SU-DHL-6 (cell line): ENCODE data around the gene SEPTIN12.

Experiments
- H2AFZ ChIP-seq: fragments of 200-600 bp; sonication (generic); 2 replicates; pipeline ENCODE4 v1.6.1; 2014; ENCODE audit warnings: low read depth, mild to moderate bottlenecking, moderate library complexity, mixed read lengths, antibody characterized with exemption, low read length; ENCODE audit not compliant: severe bottlenecking
- H3F3A ChIP-seq: fragments of 200-600 bp; shearing (Covaris generic); 2 replicates; pipeline ENCODE4 v1.6.0; 2016; ENCODE audit warnings: antibody characterized with exemption, mild to moderate bottlenecking; ENCODE audit not compliant: insufficient read depth
- H3K27ac ChIP-seq: fragments of 200-600 bp; sonication (generic); 2 replicates; pipeline ENCODE4 v1.5.1; 2016; ENCODE audit warnings: low read depth, mild to moderate bottlenecking, low read length, moderate library complexity, mixed read lengths
- H3K27me3 ChIP-seq: fragments of 200-600 bp; sonication (generic), shearing (Covaris generic); 2 replicates; pipeline ENCODE4 v1.6.0; 2014; ENCODE audit warnings: mild to moderate bottlenecking, low read length
- H3K36me3 ChIP-seq: fragments of 200-600 bp; sonication (generic); 2 replicates; pipeline ENCODE4 v1.6.1; 2014; ENCODE audit warnings: mild to moderate bottlenecking, low read length, mixed read lengths
- H3K4me2 ChIP-seq: fragments of 300-600, 200-600 bp; shearing (Covaris generic), sonication (generic); 2 replicates; pipeline ENCODE4 v1.6.0; 2014; ENCODE audit warnings: low read length, low read depth, mild to moderate bottlenecking; ENCODE audit not compliant: poor library complexity, severe bottlenecking
- H3K4me3 ChIP-seq: fragments of 200-600 bp; sonication (generic); 2 replicates; pipeline ENCODE4 v1.5.1; 2014; ENCODE audit warnings: antibody characterized with exemption, low read length, mild to moderate bottlenecking, mixed read lengths; ENCODE audit not compliant: insufficient read depth, poor library complexity, severe bottlenecking
- H3K79me2 ChIP-seq: fragments of 200-600 bp; sonication (generic); 2 replicates; pipeline ENCODE4 v1.6.1; 2014; ENCODE audit warnings: mild to moderate bottlenecking, low read length, moderate library complexity; ENCODE audit not compliant: insufficient read depth
- H3K9ac ChIP-seq: fragments of 200-600 bp; sonication (generic); 2 replicates; pipeline ENCODE4 v1.7.0; 2014; ENCODE audit warnings: mild to moderate bottlenecking, low read length
- H3K9me2 ChIP-seq: fragments of 200-600 bp; sonication (generic); replicated peaks from 2 replicates; pipeline ENCODE4 v1.6.1; 2014; ENCODE audit warnings: low read length; ENCODE audit not compliant: insufficient read depth
- H3K9me3 ChIP-seq: fragments of 200-600 bp; sonication (generic); 2 replicates; pipeline ENCODE4 v1.6.1; 2014; ENCODE audit warnings: low read length, mixed read lengths; ENCODE audit not compliant: insufficient read depth
- H4K20me1 ChIP-seq: fragments of 200-600 bp; sonication (generic); 2 replicates; pipeline ENCODE4 v1.6.1; 2014; ENCODE audit warnings: low read depth, mild to moderate bottlenecking, antibody characterized with exemption, low read length, moderate library complexity, mixed read lengths
- CTCF ChIP-seq: fragments of 200-600 bp; sonication (generic); IDR thresholded peaks from one replicate; pipeline ENCODE4 v1.5.1; 2017; ENCODE audit warnings: antibody characterized with exemption, mild to moderate bottlenecking, low read length, moderate library complexity; ENCODE audit not compliant: insufficient read depth, poor library complexity, severe bottlenecking
- EZH2phosphoT487 ChIP-seq: fragments of 200-600 bp; sonication (generic), shearing (Covaris generic); conservative IDR thresholded peaks from 2 replicates; pipeline ENCODE4 v1.6.1; 2018; ENCODE audit warnings: mild to moderate bottlenecking, antibody characterized with exemption, low read length, moderate library complexity, mixed read lengths

The SEPTIN12 gene

GRCh38 chr16:4799171-4799855, 11.2 kb upstream of the SEPTIN12 start:
- H3K9ac ChIP-seq: no peak overlapping the region
- no peak overlapping the region for H2AFZ ChIP-seq
- H3K27ac ChIP-seq: no peak overlapping the region
- TF ChIP-seq EZH2phosphoT487 (no peak), CTCF (no peak)
- H3K9me3 ChIP-seq: no peaks in the 10 kb centered on the region
- H3K9me2 ChIP-seq: no peaks in the 10 kb centered on the region
- H3K27me3 ChIP-seq: no peaks in the 10 kb centered on the region
- peaks cover 8% of the 10 kb centered on the region for H3F3A ChIP-seq
- no peaks in the 10 kb centered on the region for H3K79me2 ChIP-seq
- H3K4me3 ChIP-seq: no peak overlapping the region
- H3K4me2 ChIP-seq: no peak overlapping the region
- H4K20me1 ChIP-seq: no peaks in the 10 kb centered on the region
- H3K36me3 ChIP-seq: no peaks in the 10 kb centered on the region

- H3K27ac ChIP-seq: no peak overlapping the region
- H3K9me2 ChIP-seq: no peaks in the 10 kb centered on the region
These were observed 10.3 kb upstream of the SEPTIN12 start for GRCh38 chr16:4798456-4798855.

GRCh38 chr16:4797805-4798252, 9.7 kb upstream of the SEPTIN12 start:
- TF ChIP-seq CTCF: no peak
- TF ChIP-seq EZH2phosphoT487: no peak

More at GRCh38 chr16:4798456-4798855, 10.3 kb upstream of the SEPTIN12 start:
- Histone ChIP-seq H3K9me3 (no peaks in the 10 kb centered on the region), H3K79me2 (no peaks in the 10 kb centered on the region), H3K27me3 (no peaks in the 10 kb centered on the region), H3F3A (peaks cover 8% of the 10 kb centered on the region), H3K36me3 (no peaks in the 10 kb centered on the region), H2AFZ (no peak overlapping the region), H3K4me3 (no peak overlapping the region), H3K4me2 (no peak overlapping the region), H3K9ac (no peak overlapping the region), H4K20me1 (no peaks in the 10 kb centered on the region)
- TF ChIP-seq EZH2phosphoT487 (no peak), CTCF (no peak)

More at GRCh38 chr16:4797805-4798252, 9.7 kb upstream of the SEPTIN12 start:
- no peaks in the 10 kb centered on the region for H3K27me3 ChIP-seq
- no peaks in the 10 kb centered on the region for H3K36me3 ChIP-seq
- H3K27ac ChIP-seq: no peak overlapping the region
- no peaks in the 10 kb centered on the region for H4K20me1 ChIP-seq
- no peak overlapping the region for H2AFZ ChIP-seq
- H3K9ac ChIP-seq: no peak overlapping the region
- no peaks in the 10 kb centered on the region for H3K9me2 ChIP-seq
- no peak overlapping the region for H3K4me2 ChIP-seq
- H3K4me3 ChIP-seq: no peak overlapping the region
- no peaks in the 10 kb centered on the region for H3K79me2 ChIP-seq
- H3K9me3 ChIP-seq: no peaks in the 10 kb centered on the region
- 0 out of 2 replicates have a peak, but pooled peaks cover 2% of the 10 kb centered on the region for H3F3A ChIP-seq
